ENCODE data around the gene TMEM207.

The TMEM207 gene

GRCh38 chr3:190467922-190468321 is 18.2 kb upstream of the TMEM207 start:
- no peak for TF ChIP-seq CTCF (IDR thresholded peaks at IDR 0.05)

GRCh38 chr3:190458040-190458439 is 8.3 kb upstream of the TMEM207 start:
- TF ChIP-seq CTCF (IDR thresholded peaks at IDR 0.05): no peak

GRCh38 chr3:190456770-190457169 is 7.1 kb upstream of the TMEM207 start:
- TF ChIP-seq CTCF (IDR thresholded peaks at IDR 0.05): no peak

GRCh38 chr3:190455828-190456227 is 6.1 kb upstream of the TMEM207 start:
- TF ChIP-seq CTCF (IDR thresholded peaks at IDR 0.05): no peak

GRCh38 chr3:190448256-190448655 is 1.4 kb downstream of the TMEM207 start:
- no peak for TF ChIP-seq CTCF (IDR thresholded peaks at IDR 0.05)

GRCh38 chr3:190446573-190447279 is 3.0 kb downstream of the TMEM207 start:
- no peak for TF ChIP-seq CTCF (IDR thresholded peaks at IDR 0.05)

GRCh38 chr3:190444576-190445145 is 5.0 kb downstream of the TMEM207 start:
- TF ChIP-seq CTCF (IDR thresholded peaks at IDR 0.05): no peak
